Measurements from ENCODE around the gene CREB3L1. TPM values are rescaled to one million over a fixed set of nuclear protein-coding genes. Genes with fewer than 3 reads are reported as not detected.

The CREB3L1 gene
- total RNA-seq, 1 experiment from 2014 or later, result 1.1 TPM

GRCh38 chr11:46265764-46266163 lies 11.7 kb upstream of the CREB3L1 start:
- no peak for TF ChIP-seq CTCF (conservative IDR thresholded peaks at IDR 0.05; ENCODE audit: low read depth, low read length)
- Histone ChIP-seq H3K9me3 (ENCODE audit: low read length) (no peaks in the 10 kb centered on the region), H3K4me1 (ENCODE audit: insufficient read depth, low read length) (no peaks in the 10 kb centered on the region), H3F3A (ENCODE audit: low read length, unreplicated experiment) (no peaks in the 10 kb centered on the region), H3K4me2 (ENCODE audit: low read length) (no peak overlapping the region), H3K9me2 (replicated peaks; ENCODE audit: low read length) (no peaks in the 10 kb centered on the region), H3K9ac (ENCODE audit: low read length) (no peak overlapping the region), H3K36me3 (ENCODE audit: low read depth, low read length) (no peaks in the 10 kb centered on the region), H4K20me1 (ENCODE audit: low read length) (no peaks in the 10 kb centered on the region), H3K27ac (ENCODE audit: low read length) (no peak overlapping the region), H3K4me3 (ENCODE audit: low read length) (no peak overlapping the region), H3K27me3 (ENCODE audit: low read length) (no peaks in the 10 kb centered on the region), H3K79me2 (ENCODE audit: low read length) (no peaks in the 10 kb centered on the region), H2AFZ (ENCODE audit: low read length) (no peak overlapping the region)
- ChIA-PET POLR2A (ENCODE audit: unreplicated experiment) (no interaction called here), CTCF (no interaction called here)
- intact Hi-C loops (cut with micrococcal nuclease), result no loop called here
- no TSS peak for BruUV-seq (replicated peaks)
- DNase-seq (no peak), ATAC-seq (no peak)

GRCh38 chr11:46267930-46268329 lies 9.5 kb upstream of the CREB3L1 start:
- no peak overlapping the region for H2AFZ ChIP-seq (ENCODE audit: low read length)
- no peak overlapping the region for H3K4me2 ChIP-seq (ENCODE audit: low read length)
- H3K36me3 ChIP-seq (ENCODE audit: low read depth, low read length), result no peaks in the 10 kb centered on the region
- BruUV-seq (replicated peaks), result no TSS peak
- no peak overlapping the region for H3K4me3 ChIP-seq (ENCODE audit: low read length)
- ATAC-seq (no peak), DNase-seq (no peak)
- no peaks in the 10 kb centered on the region for H3K79me2 ChIP-seq (ENCODE audit: low read length)
- H3K9ac ChIP-seq (ENCODE audit: low read length), result no peak overlapping the region
- no peaks in the 10 kb centered on the region for H3K9me3 ChIP-seq (ENCODE audit: low read length)
- TF ChIP-seq EZH2phosphoT487 (IDR thresholded peaks at IDR 0.05; ENCODE audit: borderline replicate concordance, low read length), result no peak
- no peak for TF ChIP-seq EZH2 (IDR thresholded peaks at IDR 0.05; ENCODE audit: low read length, unreplicated experiment)
- TF ChIP-seq CTCF (conservative IDR thresholded peaks at IDR 0.05; ENCODE audit: low read depth, low read length), result no peak
- H3K27ac ChIP-seq (ENCODE audit: low read length), result no peak overlapping the region
- CTCF ChIA-PET, result no interaction called here
- H3K9me2 ChIP-seq (replicated peaks; ENCODE audit: low read length), result no peaks in the 10 kb centered on the region
- intact Hi-C loops (cut with micrococcal nuclease), result no loop called here
- H3K4me1 ChIP-seq (ENCODE audit: insufficient read depth, low read length), result peaks cover 10% of the 10 kb centered on the region
- POLR2A ChIA-PET (ENCODE audit: unreplicated experiment), result no interaction called here
- H3K27me3 ChIP-seq (ENCODE audit: low read length), result no peaks in the 10 kb centered on the region
- no peaks in the 10 kb centered on the region for H4K20me1 ChIP-seq (ENCODE audit: low read length)
- H3F3A ChIP-seq (ENCODE audit: low read length, unreplicated experiment), result no peaks in the 10 kb centered on the region

DNA sequence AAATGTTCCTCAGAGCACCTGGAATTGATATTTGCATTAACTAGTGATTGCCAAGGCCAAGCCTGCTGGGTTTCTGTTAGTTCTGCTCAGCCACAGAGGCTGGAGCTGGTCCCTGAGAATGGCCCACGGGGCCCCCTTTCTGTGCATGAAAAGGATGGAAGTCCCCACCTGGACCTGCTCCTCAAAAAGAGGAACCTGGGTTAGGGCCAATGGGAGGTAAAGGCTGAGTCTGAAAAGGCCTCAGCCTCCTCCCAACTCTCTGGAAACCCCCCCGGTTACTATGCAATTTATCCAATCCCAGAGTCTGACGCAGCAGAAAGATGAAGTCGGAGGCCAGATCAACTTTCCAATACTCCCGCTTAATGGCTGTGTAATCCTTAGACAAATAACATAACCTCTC lies 6.8 kb upstream of the CREB3L1 start:
- no peak overlapping the region for H3K9ac ChIP-seq (ENCODE audit: low read length)

More for the DNA sequence above, 6.8 kb upstream of the CREB3L1 start:
- Histone ChIP-seq H3K4me2 (ENCODE audit: low read length) (no peak overlapping the region), H3K27me3 (ENCODE audit: low read length) (no peaks in the 10 kb centered on the region), H3K36me3 (ENCODE audit: low read depth, low read length) (no peaks in the 10 kb centered on the region), H3K9me2 (replicated peaks; ENCODE audit: low read length) (no peaks in the 10 kb centered on the region), H3K9me3 (ENCODE audit: low read length) (no peaks in the 10 kb centered on the region), H2AFZ (ENCODE audit: low read length) (no peak overlapping the region), H3K79me2 (ENCODE audit: low read length) (no peaks in the 10 kb centered on the region), H3F3A (ENCODE audit: low read length, unreplicated experiment) (peaks cover 5% of the 10 kb centered on the region), H3K4me3 (ENCODE audit: low read length) (no peak overlapping the region), H4K20me1 (ENCODE audit: low read length) (no peaks in the 10 kb centered on the region), H3K4me1 (ENCODE audit: insufficient read depth, low read length) (peaks cover 29% of the 10 kb centered on the region), H3K27ac (ENCODE audit: low read length) (no peak overlapping the region)
- ChIA-PET CTCF (no interaction called here), POLR2A (ENCODE audit: unreplicated experiment) (no interaction called here)
- DNase-seq (no peak), ATAC-seq (no peak)
- TF ChIP-seq CTCF (conservative IDR thresholded peaks at IDR 0.05; ENCODE audit: low read depth, low read length) (no peak), EZH2 (IDR thresholded peaks at IDR 0.05; ENCODE audit: low read length, unreplicated experiment) (no peak), EZH2phosphoT487 (IDR thresholded peaks at IDR 0.05; ENCODE audit: borderline replicate concordance, low read length) (no peak)
- BruUV-seq (replicated peaks), result no TSS peak
- intact Hi-C loops (cut with micrococcal nuclease), result no loop called here
